ENCODE measurements around the gene TMEM260. TPM values are rescaled to one million over a fixed set of nuclear protein-coding genes. Genes with fewer than 3 reads are reported as not detected.
"Not testable (repeated sequence)": the region's sequence is repeated elsewhere in the genome, so short reads cannot be mapped to it uniquely, and the experiment has no call there.

Gene TMEM260
- total RNA-seq, 6 donors from 2014 or later: 6.7 to 27.2 (median 20.1) TPM

GRCh38 chr14:56608689-56609088 lies 29.1 kb downstream of the TMEM260 start:
- DNase-seq (no peak), ATAC-seq (ENCODE audit: low FRiP score in 2 of 2) (no peak)
- H3K36me3 ChIP-seq: peaks cover 3 to 68% (median 8%) of the 10 kb centered on the region in 4 donors
- no peak overlapping the region for H3K4me3 ChIP-seq
- H3K27ac ChIP-seq: no peak overlapping the region
- H3K9me3 ChIP-seq: no peaks in the 10 kb centered on the region
- no peak for TF ChIP-seq POLR2AphosphoS5 (IDR thresholded peaks at IDR 0.05)
- TF ChIP-seq POLR2A (IDR thresholded peaks at IDR 0.05): no peak
- no peak for TF ChIP-seq CTCF (IDR thresholded peaks at IDR 0.05)
- no peaks in the 10 kb centered on the region for H3K4me1 ChIP-seq
- H3K27me3 ChIP-seq: no peaks in the 10 kb centered on the region
- 70 to 90% methylated on average over 2 of the region's 2 CpGs for WGBS, 2 donors

GRCh38 chr14:56611663-56612062 lies 32.1 kb downstream of the TMEM260 start:
- not testable (repeated sequence) for ATAC-seq (ENCODE audit: low FRiP score in 2 of 2); H3K4me3 ChIP-seq; H3K27ac ChIP-seq; H3K27me3 ChIP-seq; H3K4me1 ChIP-seq; H3K9me3 ChIP-seq; DNase-seq
- 98 to 100% methylated on average over 2 of the region's 2 CpGs for WGBS, 2 donors
- H3K36me3 ChIP-seq: peaks cover 0 to 83% (median 3%) of the 10 kb centered on the region in 4 donors

GRCh38 chr14:56617084-56617483 lies 37.5 kb downstream of the TMEM260 start:
- Histone ChIP-seq H3K36me3 (peaks cover 6 to 93% (median 29%) of the 10 kb centered on the region in 4 donors), H3K4me1 (no peaks in the 10 kb centered on the region), H3K4me3 (no peak overlapping the region), H3K27ac (no peak overlapping the region), H3K27me3 (no peaks in the 10 kb centered on the region), H3K9me3 (no peaks in the 10 kb centered on the region)
- no peak for ATAC-seq (ENCODE audit: low FRiP score in 2 of 2)
- no peak for DNase-seq
- TF ChIP-seq POLR2AphosphoS5 (IDR thresholded peaks at IDR 0.05) (no peak), POLR2A (IDR thresholded peaks at IDR 0.05) (no peak), EP300 (IDR thresholded peaks at IDR 0.05) (no peak), CTCF (IDR thresholded peaks at IDR 0.05) (no peak)

- Histone ChIP-seq H3K4me3 (no peak overlapping the region), H3K9me3 (peaks cover 0 to 8% (median 2%) of the 10 kb centered on the region in 4 donors), H3K4me1 (no peaks in the 10 kb centered on the region), H3K27ac (no peak overlapping the region), H3K27me3 (no peaks in the 10 kb centered on the region), H3K36me3 (peaks cover 13 to 91% (median 23%) of the 10 kb centered on the region in 4 donors)
- DNase-seq (no peak), ATAC-seq (ENCODE audit: low FRiP score in 2 of 2) (no peak)
- TF ChIP-seq EP300 (IDR thresholded peaks at IDR 0.05) (no peak), POLR2A (IDR thresholded peaks at IDR 0.05) (no peak), CTCF (IDR thresholded peaks at IDR 0.05) (no peak), POLR2AphosphoS5 (IDR thresholded peaks at IDR 0.05) (no peak)
- 72 to 82% methylated on average over 3 of the region's 3 CpGs for WGBS, 2 donors
These were observed 51.1 kb downstream of the TMEM260 start for GRCh38 chr14:56630707-56631106.

GRCh38 chr14:56632195-56632594 lies 52.6 kb downstream of the TMEM260 start:
- WGBS, 2 donors: 89 to 91% methylated on average over 2 of the region's 2 CpGs

More at GRCh38 chr14:56632195-56632594, 52.6 kb downstream of the TMEM260 start:
- Histone ChIP-seq H3K27ac (no peak overlapping the region), H3K36me3 (peaks cover 17 to 91% (median 32%) of the 10 kb centered on the region in 4 donors), H3K27me3 (no peaks in the 10 kb centered on the region), H3K4me3 (no peak overlapping the region), H3K9me3 (peaks cover 0 to 8% (median 2%) of the 10 kb centered on the region in 4 donors), H3K4me1 (no peaks in the 10 kb centered on the region)
- DNase-seq (no peak), ATAC-seq (ENCODE audit: low FRiP score in 2 of 2) (no peak)
- TF ChIP-seq CTCF (IDR thresholded peaks at IDR 0.05): no peak
- TF ChIP-seq EP300 (IDR thresholded peaks at IDR 0.05): no peak
- no peak for TF ChIP-seq POLR2AphosphoS5 (IDR thresholded peaks at IDR 0.05)
- TF ChIP-seq POLR2A (IDR thresholded peaks at IDR 0.05): no peak
